SK-N-SH (cell line): ENCODE results near the gene TMEM170B.

Source experiments
- CTCF ChIP-seq: fragments of 200-600 bp; sonication (generic); IDR thresholded peaks from 2 replicates; pipeline ENCODE4 v1.6.1; 2017; ENCODE audit warnings: antibody characterized with exemption, mild to moderate bottlenecking, moderate library complexity
- MAX ChIP-seq: IDR thresholded peaks from 2 replicates; pipeline ENCODE4 v1.4.0; 2012; ENCODE audit warnings: low read depth
- POLR2AphosphoS5 ChIP-seq: IDR thresholded peaks from 2 replicates; pipeline ENCODE4 v1.6.1; 2012; ENCODE audit warnings: low read depth, low read length
- REST ChIP-seq: IDR thresholded peaks from 2 replicates; pipeline ENCODE4 v1.6.1; 2012; ENCODE audit warnings: mild to moderate bottlenecking, low read depth, low read length, moderate library complexity

GRCh38 chr6:11604215-11604614 is 66.7 kb downstream of the TMEM170B start:
- TF ChIP-seq CTCF (no peak), MAX (no peak), REST (no peak), POLR2AphosphoS5 (no peak)
